Islet precursor cell (in vitro differentiated cells): ENCODE results near the gene ASB9.
A peak's percentile ranks its signal among the peaks of the same experiment; 100 is the strongest.
"Not testable (repeated sequence)": the region's sequence is repeated elsewhere in the genome, so short reads cannot be mapped to it uniquely, and the experiment has no call there.

Experiments
- DNase-seq: peaks from one replicate; pipeline ENCODE4 v3.0.0-alpha.2; 2018

Gene ASB9

DNA sequence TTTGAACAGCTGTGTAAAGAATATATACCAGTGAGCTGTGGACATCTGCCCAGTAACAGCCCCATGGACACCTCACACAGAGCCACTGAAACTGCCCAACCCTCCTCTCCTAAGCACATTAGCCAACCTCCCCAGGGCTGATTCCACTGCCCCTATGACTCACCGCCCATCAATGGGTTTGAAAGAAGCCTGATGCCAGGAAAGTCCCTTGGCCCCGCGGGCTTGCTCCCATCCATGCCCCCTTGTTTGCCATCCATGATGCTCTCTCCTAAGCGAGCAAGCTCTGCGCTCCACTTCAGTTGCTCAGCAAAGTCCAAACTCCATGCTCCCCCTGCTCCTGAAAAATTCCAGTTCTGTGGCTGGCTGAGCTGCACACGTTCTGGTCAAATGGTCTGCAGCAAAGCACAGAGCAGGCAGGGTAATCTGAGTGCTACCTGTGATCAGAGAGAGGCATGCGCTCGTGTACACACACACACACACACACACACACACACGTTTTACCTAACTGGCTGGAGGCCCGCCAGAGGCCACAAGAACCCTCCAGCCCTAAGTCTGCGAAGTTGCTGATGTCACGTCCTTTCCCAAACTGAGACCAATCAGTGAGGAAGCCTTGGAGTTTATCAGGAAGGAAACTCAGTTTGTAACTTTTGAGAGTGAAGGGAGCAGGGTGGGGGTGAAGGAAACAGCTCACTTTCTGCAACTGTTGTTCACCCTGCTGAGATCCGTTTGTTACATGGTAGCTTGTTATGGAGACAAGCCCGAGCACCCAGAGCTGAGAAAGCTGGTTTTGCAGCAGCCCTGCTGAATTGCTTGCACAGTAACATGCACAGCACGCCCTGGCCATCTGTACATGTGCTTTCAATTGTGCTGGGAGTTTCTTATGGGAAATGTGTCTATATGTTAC, at the start of gene ASB9:
Gene ASB9, minus strand, starts transcription at position 466 of the 904 bp plus-strand sequence. Its CDS starts 209 bp downstream, at position 257.
- DNase-seq, result peak; percentile 84

DNA sequence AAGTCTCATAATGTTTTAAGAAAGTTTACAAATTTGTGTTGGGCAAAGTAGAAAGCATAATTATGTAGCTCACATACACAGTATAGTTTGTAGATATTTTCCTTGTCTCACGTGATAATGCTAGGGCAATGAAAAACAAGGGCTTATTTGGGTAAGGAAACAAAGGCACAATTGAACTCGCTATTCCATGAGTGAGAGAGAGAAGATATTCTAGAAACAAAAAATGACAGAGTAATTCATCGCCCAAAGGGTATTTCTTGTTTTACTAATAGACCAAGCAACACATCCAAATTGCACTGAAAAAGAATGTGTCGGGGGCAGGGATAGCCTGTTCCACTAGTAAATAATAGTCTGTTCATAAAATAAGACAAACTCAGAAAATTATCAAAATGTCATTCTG, 49.2 kb upstream of the ASB9 start:
- no peak for DNase-seq

DNA sequence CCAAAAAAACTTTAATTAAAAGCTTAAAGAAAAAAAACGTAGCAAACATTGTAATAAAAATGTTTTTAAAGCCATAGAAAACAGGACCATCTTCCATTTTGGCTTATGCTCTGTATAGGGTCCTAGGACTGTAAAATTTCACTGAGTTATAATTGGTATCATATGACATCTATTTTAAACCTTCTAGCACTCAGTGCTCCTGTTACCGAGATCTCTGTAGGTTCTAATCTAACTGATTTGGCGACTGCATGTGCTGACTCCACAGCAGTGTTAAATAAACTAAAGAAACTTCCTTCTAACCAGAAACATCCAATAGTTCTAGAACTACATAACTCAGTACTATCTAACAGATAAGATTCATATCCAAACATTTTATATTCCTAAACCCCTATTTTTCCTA, 45.6 kb upstream of the ASB9 start, which contains the start of gene ASB11:
Gene ASB11, minus strand, starts transcription at position 132 of the 400 bp plus-strand sequence. Its CDS starts 35 bp downstream, at position 97.
- DNase-seq, result no peak

DNA sequence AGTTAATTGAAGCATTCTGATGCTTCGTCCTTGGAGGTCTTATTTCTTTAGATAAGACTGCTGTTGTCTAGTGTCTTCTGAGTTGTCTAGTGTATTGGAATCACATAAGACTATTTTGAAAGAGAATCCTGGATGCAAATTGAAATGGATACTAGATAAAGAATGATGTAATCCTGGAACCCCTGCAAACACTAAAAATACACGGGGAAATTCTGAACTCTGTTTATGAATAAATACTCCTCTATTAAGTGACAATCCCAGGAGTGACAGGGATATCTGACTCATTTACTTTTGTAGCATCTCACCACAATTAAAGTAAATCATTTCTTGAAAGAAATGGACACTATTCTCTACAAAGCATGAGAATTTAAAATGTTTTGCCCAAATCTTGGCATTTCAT, 44.6 kb upstream of the ASB9 start:
- DNase-seq, result no peak

- DNase-seq, result no peak
These were observed 41.2 kb upstream of the ASB9 start for GRCh38 chrX:15311119-15311518.

- DNase-seq, result no peak
These were observed 40.2 kb upstream of the ASB9 start for GRCh38 chrX:15310117-15310516.

DNA sequence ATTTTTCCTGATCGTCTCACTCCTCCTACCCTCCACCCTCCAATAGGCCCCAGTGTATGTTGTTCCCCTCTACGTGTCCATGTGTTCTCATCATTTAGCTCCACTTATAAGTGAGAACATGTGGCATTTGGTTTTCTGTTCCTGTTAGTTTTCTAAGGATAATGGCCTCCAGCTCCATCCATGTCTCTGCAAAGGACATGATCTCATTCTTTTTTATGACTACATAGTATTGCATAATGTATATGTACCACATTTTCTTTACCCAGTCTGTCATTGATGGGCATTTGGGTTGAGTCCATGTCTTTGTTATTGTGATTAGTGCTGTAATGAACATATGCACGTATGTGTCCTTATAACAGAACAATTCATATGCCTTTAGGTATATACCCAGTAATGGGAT, 36.0 kb upstream of the ASB9 start:
- not testable (repeated sequence) for DNase-seq

DNA sequence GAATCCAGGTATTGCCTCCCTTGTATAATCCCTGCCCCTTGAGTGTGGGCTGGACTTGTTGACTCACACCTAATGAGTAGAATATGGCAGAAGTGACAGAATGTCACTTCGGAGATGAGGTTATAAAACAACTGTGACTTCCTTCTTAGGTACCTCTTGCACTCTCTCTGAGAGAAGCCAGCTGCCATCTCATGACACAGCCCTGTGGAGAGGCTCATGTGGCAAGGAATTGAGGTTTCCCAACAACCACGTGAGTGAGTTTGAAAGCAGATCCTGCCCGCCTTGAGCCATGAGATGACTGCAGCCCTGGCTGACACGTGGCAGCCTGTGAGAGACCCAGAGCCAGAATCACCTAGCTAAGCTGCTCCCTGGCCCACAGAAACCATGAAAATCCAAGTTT, 32.0 kb upstream of the ASB9 start:
- no peak for DNase-seq

GRCh38 chrX:15299941-15300851, 30.3 kb upstream of the ASB9 start:
- no peak for DNase-seq

DNA sequence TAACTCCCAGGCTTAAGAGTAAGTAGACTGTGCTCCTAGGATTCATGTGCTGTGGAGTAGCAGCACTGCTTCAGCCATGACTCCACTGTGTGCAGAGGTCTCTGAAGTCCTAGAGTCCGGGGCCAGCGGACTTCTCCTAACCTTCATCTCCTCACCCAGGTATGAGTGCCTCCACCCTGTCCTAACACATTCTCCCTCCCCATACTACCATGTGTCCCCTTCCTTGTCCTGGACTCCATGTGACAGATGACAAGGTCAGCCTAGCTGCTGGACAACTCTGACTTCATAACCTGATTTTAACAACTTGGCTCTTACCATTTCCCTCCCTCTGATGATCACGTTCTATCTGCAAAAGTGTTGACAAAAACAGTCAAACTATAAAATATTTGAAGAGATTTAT, 28.9 kb upstream of the ASB9 start:
- no peak for DNase-seq

DNA sequence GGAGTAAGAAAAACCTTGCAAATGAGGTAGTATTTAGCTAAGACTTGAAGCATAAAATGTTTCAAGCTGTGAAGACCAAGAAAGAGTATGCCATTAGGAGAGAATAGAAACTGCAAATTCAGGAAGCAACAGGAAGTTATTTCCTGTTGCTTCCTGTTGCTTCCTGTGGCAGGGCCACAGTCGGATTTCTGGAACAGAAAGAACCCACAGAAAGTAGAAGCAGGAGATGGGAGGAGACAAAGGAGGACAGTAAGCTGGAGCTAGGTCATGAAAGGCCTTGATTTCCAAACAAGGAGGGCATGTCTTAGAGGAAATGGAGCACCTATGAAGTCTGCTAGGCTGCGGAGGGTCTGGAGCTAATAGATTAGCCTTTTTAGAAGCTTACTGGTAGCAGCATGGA, 28.3 kb upstream of the ASB9 start:
- DNase-seq, result no peak

- DNase-seq, result no peak
These were observed 23.6 kb upstream of the ASB9 start for GRCh38 chrX:15293451-15293850.

DNA sequence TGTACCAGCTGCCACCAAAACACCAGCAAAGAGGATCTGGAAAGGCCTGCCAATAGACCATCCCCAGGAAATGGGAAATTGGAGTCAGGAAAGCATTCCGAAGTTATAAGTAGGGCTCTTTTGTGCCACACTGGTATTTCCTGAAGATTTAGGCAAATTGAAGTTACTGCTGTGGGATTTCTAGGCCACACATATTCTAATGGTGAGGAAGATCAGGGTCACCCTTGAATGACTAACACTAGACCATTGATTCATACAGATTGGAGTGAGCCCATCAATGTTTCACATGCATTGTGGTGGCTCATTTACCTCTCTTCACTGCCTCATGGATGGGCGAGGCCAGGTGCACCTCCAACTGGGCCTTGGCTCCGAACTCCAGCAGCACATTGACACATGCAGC, 23.0 kb upstream of the ASB9 start:
- no peak for DNase-seq

- DNase-seq, result no peak
These were observed 7.7 kb upstream of the ASB9 start for GRCh38 chrX:15277604-15278003.

GRCh38 chrX:15274946-15275345, 5.1 kb upstream of the ASB9 start:
- DNase-seq, result no peak

DNA sequence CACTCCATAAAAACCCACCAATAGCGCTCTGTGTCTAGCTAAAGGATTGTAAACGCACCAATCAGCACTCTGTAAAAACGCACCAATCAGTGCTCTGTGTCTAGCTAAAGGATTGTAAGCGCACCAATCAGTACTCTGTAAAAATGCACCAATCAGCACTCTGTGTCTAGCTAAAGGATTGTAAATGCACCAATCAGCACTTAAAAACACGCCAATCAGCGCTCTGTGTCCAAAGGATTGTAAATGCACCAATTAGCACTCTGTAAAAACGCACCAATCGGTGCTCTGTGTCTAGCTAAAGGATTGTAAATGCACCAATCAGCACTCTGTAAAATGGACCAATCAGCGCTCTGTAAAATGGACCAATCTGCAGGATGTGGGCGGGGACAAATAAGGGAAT, 3.4 kb upstream of the ASB9 start:
- not testable (repeated sequence) for DNase-seq

DNA sequence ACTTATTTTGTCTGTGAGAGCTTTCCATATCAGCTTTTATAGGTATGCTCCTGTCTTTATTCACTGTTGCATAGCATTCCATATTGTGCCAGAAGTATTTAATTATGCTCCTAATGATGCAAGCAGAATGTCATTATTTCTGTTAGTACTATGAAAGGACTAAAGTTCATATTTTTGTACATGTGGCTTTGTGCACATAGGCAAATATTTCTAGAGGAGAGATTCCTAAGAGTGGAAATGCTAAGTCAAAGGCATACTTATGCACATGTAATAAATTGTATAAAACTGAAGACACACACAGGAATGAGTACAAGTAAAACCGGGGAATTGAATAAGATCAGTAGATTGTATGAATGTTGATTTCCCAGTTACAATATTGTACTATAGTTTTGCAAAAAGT, 1.9 kb upstream of the ASB9 start:
- DNase-seq, result no peak

GRCh38 chrX:15269120-15269519, 763 bp downstream of the ASB9 start:
- DNase-seq, result no peak

DNA sequence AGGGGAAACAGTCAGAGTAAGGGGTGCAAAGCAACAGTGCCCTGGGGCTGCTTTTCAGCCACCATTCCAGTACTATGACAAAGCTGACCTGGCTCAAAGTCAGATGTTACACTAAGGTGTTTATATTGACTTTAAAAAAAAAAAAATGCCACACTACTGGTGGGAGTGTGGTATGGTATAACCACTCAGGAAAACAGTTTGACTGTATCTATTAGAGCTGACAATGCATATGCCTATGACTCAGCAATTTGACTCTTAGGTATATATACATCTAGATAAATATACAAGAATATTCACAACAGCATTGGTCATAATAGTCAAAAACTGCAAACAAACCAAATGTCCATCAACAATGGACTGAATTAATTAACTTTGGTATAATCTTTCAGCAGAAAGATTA, 15.0 kb downstream of the ASB9 start:
- DNase-seq, result no peak

- DNase-seq, result no peak
These were observed 24.0 kb downstream of the ASB9 start for GRCh38 chrX:15245896-15246295.

DNA sequence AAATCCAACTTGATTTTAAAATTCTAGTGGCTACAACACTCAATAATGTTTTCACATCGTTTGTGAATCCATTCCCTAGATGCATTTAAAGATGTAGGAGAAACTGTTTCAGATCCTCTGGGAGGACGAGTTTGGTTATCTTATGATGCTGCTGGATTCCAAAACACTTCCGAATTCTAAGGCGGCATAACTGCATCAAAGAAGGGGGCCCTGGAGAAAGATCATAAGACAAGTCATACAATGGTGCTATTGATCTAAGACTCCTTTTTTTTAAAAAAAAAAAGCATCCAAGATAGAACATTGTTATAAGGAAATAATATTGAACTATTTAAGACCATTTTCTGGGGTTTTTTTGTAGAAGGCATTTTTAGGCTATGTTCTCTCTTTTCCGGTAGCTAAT, 25.5 kb downstream of the ASB9 start:
- DNase-seq, result no peak

DNA sequence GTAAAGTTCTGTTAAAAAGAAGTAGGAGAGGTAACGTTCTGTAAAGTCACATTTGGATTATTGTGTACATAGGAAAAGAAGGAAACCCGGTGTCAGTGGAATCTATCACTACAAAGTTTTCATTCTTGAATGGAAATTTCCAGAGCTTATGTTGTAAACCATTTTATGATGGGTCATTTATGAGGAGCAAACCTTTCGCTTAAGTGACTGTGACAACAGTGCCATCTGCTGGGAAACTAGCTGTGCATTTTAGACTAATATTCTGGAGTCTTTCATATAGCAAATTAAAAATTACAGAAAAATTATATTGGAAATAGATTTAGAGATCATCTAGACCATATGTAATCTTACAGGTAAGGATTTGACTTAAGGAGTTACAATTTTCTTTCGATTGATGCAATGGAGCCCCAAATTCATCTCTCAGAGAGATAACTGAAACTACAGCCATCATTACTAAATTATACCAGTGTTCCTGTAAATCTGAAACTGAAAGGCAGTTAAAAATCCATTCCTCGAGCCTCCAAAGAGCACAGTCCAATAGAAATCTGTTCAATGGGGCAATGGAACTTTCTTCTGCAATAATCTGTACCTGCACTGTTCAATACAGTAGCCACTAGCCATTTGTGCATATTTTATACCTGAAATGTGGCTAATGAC, 26.9 kb downstream of the ASB9 start:
- DNase-seq, result no peak

DNA sequence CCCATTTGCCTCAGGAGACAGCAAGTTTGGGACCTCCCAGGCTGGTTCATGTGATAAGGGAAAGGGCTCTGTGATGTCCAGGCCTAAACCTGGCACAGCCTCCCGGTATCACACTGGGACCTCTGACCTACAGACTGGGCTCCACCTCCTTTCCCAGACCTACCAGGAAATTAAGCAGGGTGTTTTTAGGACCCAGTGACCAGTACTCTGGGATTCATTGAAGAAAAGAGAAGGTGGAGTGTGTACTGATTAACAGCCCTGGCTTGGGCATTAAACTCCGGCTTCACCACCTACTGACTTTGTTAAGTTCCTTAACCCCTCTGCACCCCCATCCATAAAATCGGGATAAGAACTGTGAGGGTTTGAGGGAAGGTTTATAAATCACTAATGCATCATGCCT, 28.6 kb downstream of the ASB9 start:
- no peak for DNase-seq
